ENCODE measurements around the gene AGPAT3. TPM values are rescaled to one million over a fixed set of nuclear protein-coding genes. Genes with fewer than 3 reads are reported as not detected.

AGPAT3 gene
- total and polyA plus RNA-seq, 2 donors (not counting 3 experiments of a cell fraction or from before 2014, with no cell fraction given): 39.9 to 76.7 TPM

DNA sequence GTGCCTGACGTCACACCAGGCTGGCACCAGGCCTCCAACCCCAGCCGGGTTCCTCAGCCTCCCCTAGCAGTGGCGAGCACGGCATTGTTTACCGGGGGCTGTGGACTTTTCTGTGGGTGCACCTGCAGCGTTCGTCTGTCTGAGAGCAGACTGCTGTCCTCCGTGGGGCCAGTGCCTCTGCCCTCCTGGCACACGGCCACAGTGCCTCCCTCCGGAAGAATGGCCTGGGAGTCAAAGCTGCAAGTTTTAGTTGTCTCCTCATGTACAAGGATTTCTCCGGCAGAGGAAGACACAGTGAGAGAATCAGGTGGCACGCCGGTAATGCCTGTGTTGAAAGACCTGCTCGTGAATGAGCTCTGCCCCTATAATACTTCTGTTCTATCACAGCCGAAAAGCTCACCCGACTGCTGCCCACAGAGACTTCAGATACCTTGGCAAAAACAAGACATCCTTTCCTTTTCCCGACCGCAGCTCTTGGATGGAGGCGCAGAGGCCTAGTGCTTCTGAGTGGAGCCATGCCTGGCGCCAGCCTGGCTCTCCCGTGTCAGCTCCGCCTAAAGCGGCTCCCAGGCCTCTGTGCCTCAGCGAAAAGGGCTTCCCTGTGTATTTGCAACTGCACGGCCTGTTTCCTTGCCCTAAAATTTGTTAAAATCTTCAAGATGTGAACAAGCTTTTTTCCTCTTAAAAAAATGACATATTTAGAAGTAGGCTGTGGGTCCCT lies 71.4 kb downstream of the AGPAT3 start:
- peaks cover 0 to 2% of the 10 kb centered on the region in 2 experiments for H3K36me3 ChIP-seq (ENCODE audit: control insufficient read depth in 2 of 2, extremely low read depth in 1 of 2, insufficient read depth in 2 of 2, low read length in 2 of 2)
- POLR2A ChIA-PET: no interaction called here
- TF ChIP-seq, protein P1, sequence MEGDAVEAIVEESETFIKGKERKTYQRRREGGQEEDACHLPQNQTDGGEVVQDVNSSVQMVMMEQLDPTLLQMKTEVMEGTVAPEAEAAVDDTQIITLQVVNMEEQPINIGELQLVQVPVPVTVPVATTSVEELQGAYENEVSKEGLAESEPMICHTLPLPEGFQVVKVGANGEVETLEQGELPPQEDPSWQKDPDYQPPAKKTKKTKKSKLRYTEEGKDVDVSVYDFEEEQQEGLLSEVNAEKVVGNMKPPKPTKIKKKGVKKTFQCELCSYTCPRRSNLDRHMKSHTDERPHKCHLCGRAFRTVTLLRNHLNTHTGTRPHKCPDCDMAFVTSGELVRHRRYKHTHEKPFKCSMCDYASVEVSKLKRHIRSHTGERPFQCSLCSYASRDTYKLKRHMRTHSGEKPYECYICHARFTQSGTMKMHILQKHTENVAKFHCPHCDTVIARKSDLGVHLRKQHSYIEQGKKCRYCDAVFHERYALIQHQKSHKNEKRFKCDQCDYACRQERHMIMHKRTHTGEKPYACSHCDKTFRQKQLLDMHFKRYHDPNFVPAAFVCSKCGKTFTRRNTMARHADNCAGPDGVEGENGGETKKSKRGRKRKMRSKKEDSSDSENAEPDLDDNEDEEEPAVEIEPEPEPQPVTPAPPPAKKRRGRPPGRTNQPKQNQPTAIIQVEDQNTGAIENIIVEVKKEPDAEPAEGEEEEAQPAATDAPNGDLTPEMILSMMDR (IDR thresholded peaks at IDR 0.05; ENCODE audit: extremely low read depth in 1 of 2, insufficient read depth in 1 of 2, low read depth in 1 of 2, low read length in 2 of 2): no peak
- no peak for TF ChIP-seq EZH2 (IDR thresholded peaks at IDR 0.05; ENCODE audit: borderline replicate concordance, low read depth, low read length, severe bottlenecking)
- no peak for TF ChIP-seq JUN (IDR thresholded peaks at IDR 0.05; ENCODE audit: borderline replicate concordance, insufficient read depth, insufficient read length, low read depth)
- TF ChIP-seq MYC (IDR thresholded peaks at IDR 0.05; ENCODE audit: low read depth, low read length): no peak
- no peak for TF ChIP-seq MAX (IDR thresholded peaks at IDR 0.05; ENCODE audit: insufficient read depth, insufficient read length)
- no peak for TF ChIP-seq POLR2A (IDR thresholded peaks at IDR 0.05; ENCODE audit: low read depth, low read length)
- no peak for TF ChIP-seq POLR2AphosphoS5 (IDR thresholded peaks at IDR 0.05; ENCODE audit: insufficient read depth, low read depth, low read length)
- TF ChIP-seq GATA2 (IDR thresholded peaks at IDR 0.05; ENCODE audit: insufficient read depth, insufficient read length, low read depth, low read length): no peak
- TF ChIP-seq FOS (IDR thresholded peaks at IDR 0.05; ENCODE audit: borderline replicate concordance, insufficient read depth, low read length): no peak
- dilution Hi-C loops (cut with MboI; ENCODE audit: extremely low pct_ligation_motif_present, low sequenced_read_pairs): no loop called here
- FAIRE-seq: no peak
- no peak overlapping the region for H2AFZ ChIP-seq (ENCODE audit: low read depth, low read length)
- H3K4me1 ChIP-seq (ENCODE audit: control insufficient read depth, extremely low read depth, insufficient read depth, low read length): peaks cover 5% of the 10 kb centered on the region
- DNase-seq (ENCODE audit: low read depth, low spot score): no peak
- H3K4me3 ChIP-seq (replicated peaks in 1 of 3; ENCODE audit: insufficient read depth in 1 of 3, low read depth in 1 of 3, low read length in 3 of 3): no peak overlapping the region
- H3K9ac ChIP-seq (replicated peaks; ENCODE audit: extremely low read depth, insufficient read depth, low read length): no peak overlapping the region
- intact Hi-C loops (cut with micrococcal nuclease): loop anchor here (5.0 kb wide), 1 partner anchor 44 kb away; no protein-coding TSS in a partner anchor
- no peaks in the 10 kb centered on the region for H4K20me1 ChIP-seq (replicated peaks; ENCODE audit: control insufficient read depth, extremely low read depth, insufficient read depth, low read length)
- no TSS peak for BruUV-seq (replicated peaks)
- H3K9me1 ChIP-seq (replicated peaks; ENCODE audit: control insufficient read depth, extremely low read depth, insufficient read depth, low read length): no peaks in the 10 kb centered on the region
- no peaks in the 10 kb centered on the region for H3K27me3 ChIP-seq (ENCODE audit: control insufficient read depth in 2 of 2, insufficient read depth in 2 of 2, low read length in 2 of 2)
- no peak overlapping the region for H3K4me2 ChIP-seq (ENCODE audit: insufficient read depth, low read length)
- peaks cover 8% of the 10 kb centered on the region for H3K79me2 ChIP-seq (ENCODE audit: control insufficient read depth, insufficient read depth, low read length)
- H3K27ac ChIP-seq (ENCODE audit: insufficient read depth, low read depth, low read length): no peak overlapping the region
- CTCF ChIA-PET: interaction anchor here (0.9 to 4.0 kb wide), 5 partner anchors 12 to 110 kb away, joined by 3 to 37 read pairs (median 3); no protein-coding TSS in a partner anchor
- no peaks in the 10 kb centered on the region for H3K9me3 ChIP-seq (replicated peaks; ENCODE audit: control insufficient read depth, insufficient read depth, low read length)
